T-cell (primary cell): ENCODE data around the gene LRRC2. TPM values are rescaled to one million over a fixed set of nuclear protein-coding genes. Genes with fewer than 3 reads are reported as not detected.

ENCODE experiments used
- ATAC-seq, 4 experiments: fragments of 200-7000 bp in 3 of 4; fragments of 150-1000 bp in 1 of 4; cut with Tn5 transposase; replicated peaks in 1 of 4; 1 replicate in 3 of 4; 2 replicates in 1 of 4; pipeline ENCODE4 v1.10.0; 2021; ENCODE audit warnings: moderate library complexity in 3 of 4, mild to moderate bottlenecking in 2 of 4, moderate number of reproducible peaks in 1 of 4
- CTCF ChIA-PET, 2 donors: fragments of 300-600 bp; sonication (Branson Sonifier 250); formaldehyde crosslinking; loops; one replicate each; lab custom pipeline; 2022; ENCODE audit warnings: antibody characterized with exemption in 2 of 2; lab: Charles Lee
- POLR2A ChIA-PET, 2 donors: fragments of 300-600 bp; sonication (Branson Sonifier 250); formaldehyde crosslinking; loops; one replicate each; lab custom pipeline; 2022; ENCODE audit warnings: antibody characterized with exemption in 2 of 2; lab: Charles Lee
- DNase-seq, 35 experiments: peaks; one replicate each; pipeline versions ENCODE4 v3.0.0 to v3.0.0-alpha.2; 2013 to 2023
- H3K27ac ChIP-seq: one replicate; pipeline ENCODE4 v1.5.1; 2013; ENCODE audit warnings: low read length
- H3K27me3 ChIP-seq, 2 experiments: replicated peaks in 1 of 2; 1 replicate in 1 of 2; 2 replicates in 1 of 2; pipeline versions ENCODE4 v1.6.1 to v1.7.0; 2013; ENCODE audit warnings: low read length in 1 of 2, mixed read lengths in 1 of 2; ENCODE audit not compliant: control insufficient read depth in 2 of 2, insufficient read depth in 2 of 2; ENCODE audit errors: extremely low read depth in 1 of 2
- H3K36me3 ChIP-seq, 2 donors: 1 replicate in 1 of 2; 2 replicates in 1 of 2; pipeline versions ENCODE4 v1.6.1 to v1.7.0; 2013; ENCODE audit warnings: low read length in 1 of 2; ENCODE audit not compliant: control insufficient read depth in 2 of 2, insufficient read depth in 1 of 2; ENCODE audit errors: extremely low read depth in 1 of 2
- H3K4me1 ChIP-seq, 2 experiments: 1 replicate in 1 of 2; 2 replicates in 1 of 2; pipeline versions ENCODE4 v1.6.1 to v1.7.0; 2013; ENCODE audit warnings: low read length in 2 of 2, mixed read lengths in 1 of 2; ENCODE audit not compliant: insufficient read depth in 2 of 2, control insufficient read depth in 1 of 2; ENCODE audit errors: extremely low read depth in 1 of 2
- H3K4me3 ChIP-seq, 2 donors: 1 replicate in 1 of 2; 2 replicates in 1 of 2; pipeline versions ENCODE4 v1.5.1 to v1.7.0; 2013; ENCODE audit warnings: mild to moderate bottlenecking in 2 of 2, low read length in 1 of 2, moderate library complexity in 1 of 2; ENCODE audit not compliant: control insufficient read depth in 1 of 2; ENCODE audit errors: extremely low read depth in 1 of 2
- H3K9me3 ChIP-seq: 2 replicates; pipeline ENCODE4 v1.7.0; 2013
- H3K27ac Mint-ChIP-seq, 2 donors: one replicate each; pipeline ENCODE4 v1.8.0; 2020 to 2021; ENCODE audit warnings: mild to moderate bottlenecking in 2 of 2, mixed read lengths in 2 of 2
- H3K27me3 Mint-ChIP-seq, 2 donors: one replicate each; pipeline ENCODE4 v1.8.0; 2021 to 2022; ENCODE audit warnings: mixed read lengths in 2 of 2
- H3K36me3 Mint-ChIP-seq: one replicate; pipeline ENCODE4 v1.8.0; 2021; ENCODE audit warnings: mixed read lengths
- H3K4me1 Mint-ChIP-seq, 3 donors: one replicate each; pipeline ENCODE4 v1.8.0; 2020 to 2022; ENCODE audit warnings: mixed read lengths in 3 of 3, mild to moderate bottlenecking in 1 of 3
- H3K4me3 Mint-ChIP-seq, 3 donors: one replicate each; pipeline ENCODE4 v1.8.0; 2020 to 2022; ENCODE audit warnings: mild to moderate bottlenecking in 3 of 3, mixed read lengths in 3 of 3, moderate library complexity in 3 of 3
- H3K9me3 Mint-ChIP-seq, 3 donors: one replicate each; pipeline ENCODE4 v1.8.0; 2020 to 2022; ENCODE audit warnings: mixed read lengths in 3 of 3
- WGBS: methylation state at CpG from one replicate; pipeline ENCODE4 v1.1.5; 2013; ENCODE audit warnings: missing lambda C conversion rate; ENCODE audit not compliant: insufficient coverage; 5-methylcytosine and 5-hydroxymethylcytosine counted together
- total RNA-seq, 35 experiments: library from RNA in 6 of 35; stranded (reverse) in 6 of 35; fragments of 120-200 nt in 1 of 35; gene quantifications; one replicate each; pipeline versions ENCODE4 v1.2.1 to v1.2.4 and lab custom pipeline; 2013 to 2026

LRRC2 gene
- total RNA-seq, 5 donors from 2014 or later (not counting 1 experiment from before 2014, with no cell fraction given), result 0.30 to 1.9 (median 1.0) TPM

GRCh38 chr3:46480491-46481195, 85.5 kb downstream of the LRRC2 start:
- POLR2A ChIA-PET, result no interaction called here

GRCh38 chr3:46479696-46480095, 86.4 kb downstream of the LRRC2 start:
- H3K27ac Mint-ChIP-seq, result no peak overlapping the region
- H3K4me1 ChIP-seq, result no peaks in the 10 kb centered on the region
- H3K36me3 Mint-ChIP-seq, result no peaks in the 10 kb centered on the region
- H3K9me3 Mint-ChIP-seq, result peaks cover 9% of the 10 kb centered on the region in 3 donors
- H3K4me1 Mint-ChIP-seq, result no peaks in the 10 kb centered on the region
- H3K27me3 ChIP-seq, result peaks cover 0 to 25% of the 10 kb centered on the region in 2 experiments
- ChIA-PET CTCF (no interaction called here), POLR2A (no interaction called here)
- peaks cover 24 to 36% of the 10 kb centered on the region in 2 donors for H3K27me3 Mint-ChIP-seq
- H3K36me3 ChIP-seq, result no peaks in the 10 kb centered on the region
- no peak for ATAC-seq
- H3K4me3 ChIP-seq, result no peak overlapping the region
- no peak for DNase-seq
- no peak overlapping the region for H3K27ac ChIP-seq
- peaks cover under 1% of the 10 kb centered on the region for H3K9me3 ChIP-seq
- 90% methylated on average over 2 of the region's 5 CpGs for WGBS
- no peak overlapping the region for H3K4me3 Mint-ChIP-seq

More at GRCh38 chr3:46480491-46481195, 85.5 kb downstream of the LRRC2 start:
- CTCF ChIA-PET, result no interaction called here
- peaks cover 0 to 33% of the 10 kb centered on the region in 2 experiments for H3K27me3 ChIP-seq
- ATAC-seq, result no peak
- Mint-ChIP-seq H3K36me3 (no peaks in the 10 kb centered on the region), H3K27ac (no peak overlapping the region), H3K4me1 (no peaks in the 10 kb centered on the region), H3K27me3 (peaks cover 24 to 36% of the 10 kb centered on the region in 2 donors), H3K4me3 (no peak overlapping the region), H3K9me3 (peaks cover 0 to under 1% (median under 1%) of the 10 kb centered on the region in 3 donors)
- H3K27ac ChIP-seq, result no peak overlapping the region
- H3K9me3 ChIP-seq, result no peaks in the 10 kb centered on the region
- H3K4me1 ChIP-seq, result no peaks in the 10 kb centered on the region
- H3K4me3 ChIP-seq, result no peak overlapping the region
- no peaks in the 10 kb centered on the region for H3K36me3 ChIP-seq
- WGBS, result 87% methylated on average over 5 of the region's 6 CpGs
- no peak for DNase-seq

DNA sequence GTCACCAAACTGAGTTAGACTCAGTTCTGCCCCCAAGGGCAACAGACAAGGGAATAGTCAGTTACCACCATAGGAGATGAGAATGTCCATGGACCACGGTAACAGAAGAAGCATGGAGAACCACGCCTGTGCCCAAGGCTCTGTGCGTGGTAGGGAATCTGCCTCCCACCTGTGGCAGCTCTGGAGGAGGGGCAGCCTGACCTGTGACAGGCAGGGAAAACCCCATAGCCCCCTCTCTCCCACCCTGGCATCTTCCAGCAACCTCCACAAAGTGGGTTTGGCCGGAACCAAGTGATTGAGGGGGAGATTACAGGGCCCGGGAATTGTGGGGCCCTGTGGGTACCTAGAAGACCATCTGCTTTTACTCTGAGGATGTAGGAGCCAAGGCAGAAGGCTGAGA, 87.1 kb downstream of the LRRC2 start:
- H3K36me3 Mint-ChIP-seq, result no peaks in the 10 kb centered on the region
- H3K4me1 Mint-ChIP-seq, result no peaks in the 10 kb centered on the region

DNA sequence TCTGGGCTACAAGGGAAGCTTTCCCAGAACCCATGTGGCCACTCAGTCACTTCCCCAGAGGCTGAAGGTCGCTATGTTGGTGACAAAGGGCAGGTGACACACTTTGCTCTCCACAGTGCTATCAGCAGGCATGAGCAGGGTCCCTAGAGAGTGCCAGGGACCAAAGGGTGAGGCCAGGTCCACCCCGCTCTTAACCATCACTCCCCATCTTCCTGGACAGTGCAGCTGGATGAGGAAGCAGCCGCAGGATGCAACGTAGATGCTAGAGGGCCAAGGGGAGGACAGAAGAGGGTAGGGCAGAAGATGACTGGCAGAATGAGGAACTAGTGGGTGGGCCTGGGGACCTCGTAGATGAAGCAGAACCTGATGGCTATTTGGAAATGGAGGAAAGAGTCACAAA, 87.8 kb downstream of the LRRC2 start:
- 78% methylated on average over 3 of the region's 5 CpGs for WGBS
- no peak for DNase-seq
- peaks cover 2% of the 10 kb centered on the region for H3K9me3 ChIP-seq
- H3K9me3 Mint-ChIP-seq, result peaks cover 13 to 20% (median 13%) of the 10 kb centered on the region in 3 donors
- no peak overlapping the region for H3K27ac Mint-ChIP-seq
- no peak for ATAC-seq
- no peaks in the 10 kb centered on the region for H3K4me1 Mint-ChIP-seq
- H3K4me1 ChIP-seq, result no peaks in the 10 kb centered on the region
- no peak overlapping the region for H3K27ac ChIP-seq
- peaks cover 0 to 24% of the 10 kb centered on the region in 2 experiments for H3K27me3 ChIP-seq
- H3K4me3 Mint-ChIP-seq, result no peak overlapping the region
- CTCF ChIA-PET, result no interaction called here
- H3K36me3 Mint-ChIP-seq, result no peaks in the 10 kb centered on the region
- peaks cover 28 to 41% of the 10 kb centered on the region in 2 donors for H3K27me3 Mint-ChIP-seq
- POLR2A ChIA-PET, result no interaction called here
- no peaks in the 10 kb centered on the region for H3K36me3 ChIP-seq
- no peak overlapping the region for H3K4me3 ChIP-seq

More for the DNA sequence above, 87.1 kb downstream of the LRRC2 start:
- no peaks in the 10 kb centered on the region for H3K4me1 ChIP-seq
- Mint-ChIP-seq H3K4me3 (no peak overlapping the region), H3K9me3 (peaks cover 10 to 15% (median 13%) of the 10 kb centered on the region in 3 donors), H3K27me3 (peaks cover 24 to 38% of the 10 kb centered on the region in 2 donors), H3K27ac (no peak overlapping the region)
- 94% methylated on average over 2 of the region's 5 CpGs for whole genome bisulfite sequencing
- H3K27me3 ChIP-seq, result peaks cover 0 to 24% of the 10 kb centered on the region in 2 experiments
- no peak for ATAC-seq
- no peak overlapping the region for H3K4me3 ChIP-seq
- POLR2A ChIA-PET, result no interaction called here
- H3K9me3 ChIP-seq, result peaks cover 2% of the 10 kb centered on the region
- no peaks in the 10 kb centered on the region for H3K36me3 ChIP-seq
- no peak overlapping the region for H3K27ac ChIP-seq
- CTCF ChIA-PET, result no interaction called here
- DNase-seq, result no peak

- Histone ChIP-seq H3K4me3 (no peak overlapping the region), H3K4me1 (no peaks in the 10 kb centered on the region), H3K9me3 (peaks cover 2% of the 10 kb centered on the region), H3K36me3 (no peaks in the 10 kb centered on the region), H3K27me3 (peaks cover 0 to 26% of the 10 kb centered on the region in 2 experiments), H3K27ac (no peak overlapping the region)
- no peak overlapping the region for H3K27ac Mint-ChIP-seq
- ChIA-PET POLR2A (no interaction called here), CTCF (no interaction called here)
- peaks cover 34 to 44% of the 10 kb centered on the region in 2 donors for H3K27me3 Mint-ChIP-seq
- H3K4me1 Mint-ChIP-seq, result no peaks in the 10 kb centered on the region
- 92% methylated on average over 5 of the region's 6 CpGs for WGBS
- no peak overlapping the region for H3K4me3 Mint-ChIP-seq
- ATAC-seq, result no peak
- no peak for DNase-seq
- H3K36me3 Mint-ChIP-seq, result no peaks in the 10 kb centered on the region
- H3K9me3 Mint-ChIP-seq, result peaks cover 13 to 20% (median 13%) of the 10 kb centered on the region in 3 donors
These were observed 88.3 kb downstream of the LRRC2 start for GRCh38 chr3:46477756-46478155.

- H3K4me3 ChIP-seq, result no peak overlapping the region
- Mint-ChIP-seq H3K27me3 (peaks cover 35 to 45% of the 10 kb centered on the region in 2 donors), H3K27ac (no peak overlapping the region), H3K9me3 (peaks cover 13 to 20% (median 13%) of the 10 kb centered on the region in 3 donors), H3K36me3 (no peaks in the 10 kb centered on the region), H3K4me3 (no peak overlapping the region), H3K4me1 (no peaks in the 10 kb centered on the region)
- no peaks in the 10 kb centered on the region for H3K36me3 ChIP-seq
- peaks cover 0 to 32% of the 10 kb centered on the region in 2 experiments for H3K27me3 ChIP-seq
- CTCF ChIA-PET, result no interaction called here
- H3K4me1 ChIP-seq, result no peaks in the 10 kb centered on the region
- no CpG with 5 or more reads among the region's 4 CpGs for WGBS
- POLR2A ChIA-PET, result interaction anchor here in 1 of 2 donors (0.6 kb wide), 1 partner anchor 541 kb away, joined by 5 read pairs; no protein-coding TSS in a partner anchor
- ATAC-seq (no peak), DNase-seq (no peak)
- H3K27ac ChIP-seq, result no peak overlapping the region
- peaks cover 2% of the 10 kb centered on the region for H3K9me3 ChIP-seq
These were observed 89.0 kb downstream of the LRRC2 start for GRCh38 chr3:46477145-46477544.
